Upper lobe of left lung (tissue), 6 donors: ENCODE results near the gene NAT14. TPM values are rescaled to one million over a fixed set of nuclear protein-coding genes. Genes with fewer than 3 reads are reported as not detected.

Experiments used
- ATAC-seq, 2 donors: fragments of 200-7000 bp; cut with Tn5 transposase; one replicate each; pipeline ENCODE4 v1.9.1; 2022; ENCODE audit warnings: mild to moderate bottlenecking in 2 of 2, moderate library complexity in 2 of 2; ENCODE audit not compliant: low FRiP score in 2 of 2
- DNase-seq, 2 donors: peaks; one replicate each; pipeline ENCODE4 v3.0.0-alpha.2; 2019 to 2020
- H3K27ac ChIP-seq, 4 donors: fragments of 200-600 bp; sonication (generic); one replicate each; pipeline ENCODE4 v1.5.1; 2016 to 2019
- H3K27me3 ChIP-seq, 4 donors: fragments of 200-600 bp; sonication (generic); one replicate each; pipeline ENCODE4 v1.5.1; 2017 to 2019
- H3K36me3 ChIP-seq, 4 donors: fragments of 200-600 bp; sonication (generic); one replicate each; pipeline ENCODE4 v1.5.1; 2016 to 2019
- H3K4me1 ChIP-seq, 4 donors: fragments of 200-600 bp; sonication (generic); one replicate each; pipeline ENCODE4 v1.5.1; 2018 to 2019
- H3K4me3 ChIP-seq, 4 donors: fragments of 200-600 bp; sonication (generic); one replicate each; pipeline ENCODE4 v1.5.1; 2017 to 2019; ENCODE audit warnings: mild to moderate bottlenecking in 2 of 4, moderate library complexity in 1 of 4
- H3K9me3 ChIP-seq, 4 donors: fragments of 200-600 bp; sonication (generic); one replicate each; pipeline ENCODE4 v1.5.1; 2018 to 2019
- CTCF ChIP-seq, 6 experiments: fragments of 450-650 bp in 4 of 6; fragments of 200-600 bp in 2 of 6; sonication (generic) in 2 of 6; IDR thresholded peaks; one replicate each; pipeline ENCODE4 v1.5.1; 2016 to 2019; ENCODE audit warnings: antibody characterized with exemption in 6 of 6
- EP300 ChIP-seq, 4 donors: sonication (generic); formaldehyde crosslinking; IDR thresholded peaks; one replicate each; pipeline ENCODE4 v1.5.1; 2017; ENCODE audit warnings: antibody characterized with exemption in 4 of 4, control low read depth in 2 of 4
- POLR2A ChIP-seq, 4 donors: fragments of 450-650 bp; IDR thresholded peaks; one replicate each; pipeline ENCODE4 v1.5.1; 2016 to 2017; ENCODE audit warnings: antibody characterized with exemption in 4 of 4, mild to moderate bottlenecking in 2 of 4
- POLR2AphosphoS5 ChIP-seq, 2 donors: sonication (generic); formaldehyde crosslinking; IDR thresholded peaks; one replicate each; pipeline ENCODE4 v1.5.1; 2017; ENCODE audit warnings: antibody characterized with exemption in 2 of 2
- WGBS, 2 donors: methylation state at CpG; one replicate each; pipeline ENCODE4 v1.1.5; 2017 to 2018; 5-methylcytosine and 5-hydroxymethylcytosine counted together
- total RNA-seq, 6 donors: library from RNA; depleted of rRNA in 4 of 6; stranded (reverse); fragments of >200 nt in 4 of 6; gene quantifications; one replicate each; pipeline versions ENCODE4 v1.1.0 to v1.2.1, GENCODE V29; 2016 to 2021
- donor health status: DM: no; HTN: no; CAD: no; lungs with moderate emphysema.
- donor health status: DM: no; HTN: yes; CAD: no; lungs with severe emphysema.

The NAT14 gene
- total RNA-seq, 6 donors from 2014 or later: 13.1 to 19.2 (median 16.3) TPM

GRCh38 chr19:55453511-55454260 is 31.3 kb upstream of the NAT14 start:
- ATAC-seq: no peak
- H3K4me1 ChIP-seq: peaks cover 15 to 22% (median 20%) of the 10 kb centered on the region in 4 donors
- WGBS, 2 donors: 90 to 95% methylated on average over 8 to 12 of the region's 12 CpGs
- no peak for DNase-seq
- no peak overlapping the region for H3K4me3 ChIP-seq
- H3K27me3 ChIP-seq: peaks cover 7 to 27% (median 16%) of the 10 kb centered on the region in 4 donors
- peaks cover 0 to 20% (median 9%) of the 10 kb centered on the region in 4 donors for H3K36me3 ChIP-seq
- TF ChIP-seq POLR2A (IDR thresholded peaks at IDR 0.05) (no peak), POLR2AphosphoS5 (IDR thresholded peaks at IDR 0.05) (no peak), CTCF (IDR thresholded peaks at IDR 0.05) (no peak), EP300 (IDR thresholded peaks at IDR 0.05) (no peak)
- H3K27ac ChIP-seq: no peak overlapping the region
- H3K9me3 ChIP-seq: no peaks in the 10 kb centered on the region

GRCh38 chr19:55454787-55455243 is 30.2 kb upstream of the NAT14 start:
- H3K9me3 ChIP-seq: no peaks in the 10 kb centered on the region
- H3K36me3 ChIP-seq: peaks cover 0 to 20% (median 9%) of the 10 kb centered on the region in 4 donors
- WGBS, 2 donors: 76 to 91% methylated on average over 7 to 12 of the region's 14 CpGs
- H3K4me3 ChIP-seq: no peak overlapping the region
- peaks cover 19 to 28% (median 24%) of the 10 kb centered on the region in 4 donors for H3K4me1 ChIP-seq
- TF ChIP-seq EP300 (IDR thresholded peaks at IDR 0.05) (no peak), CTCF (IDR thresholded peaks at IDR 0.05) (peak in 5 of 6 experiments; percentile 27 to 52 (median 30))
- peak in 1 of 2 donors; percentile 16 for ATAC-seq
- no peak overlapping the region for H3K27ac ChIP-seq
- DNase-seq: no peak
- peaks cover 7 to 23% (median 16%) of the 10 kb centered on the region in 4 donors for H3K27me3 ChIP-seq

GRCh38 chr19:55455576-55456235 is 29.3 kb upstream of the NAT14 start:
- DNase-seq (no peak), ATAC-seq (peak in 1 of 2 donors; percentile 11)
- Histone ChIP-seq H3K36me3 (peaks cover 0 to 20% (median 9%) of the 10 kb centered on the region in 4 donors), H3K4me3 (no peak overlapping the region), H3K9me3 (no peaks in the 10 kb centered on the region), H3K4me1 (peaks cover 26 to 37% (median 32%) of the 10 kb centered on the region in 4 donors), H3K27ac (no peak overlapping the region), H3K27me3 (peaks cover 7 to 22% (median 16%) of the 10 kb centered on the region in 4 donors)
- WGBS, 2 donors: 83 to 94% methylated on average over 1 to 11 of the region's 11 CpGs
- no peak for TF ChIP-seq CTCF (IDR thresholded peaks at IDR 0.05)
- no peak for TF ChIP-seq POLR2AphosphoS5 (IDR thresholded peaks at IDR 0.05)
- no peak for TF ChIP-seq EP300 (IDR thresholded peaks at IDR 0.05)
- TF ChIP-seq POLR2A (IDR thresholded peaks at IDR 0.05): no peak

- WGBS, 2 donors: 90 to 91% methylated on average over 4 to 14 of the region's 14 CpGs
- DNase-seq (no peak), ATAC-seq (no peak)
- Histone ChIP-seq H3K27me3 (peaks cover 4 to 17% (median 12%) of the 10 kb centered on the region in 4 donors), H3K4me3 (no peak overlapping the region), H3K27ac (no peak overlapping the region), H3K36me3 (peaks cover 0 to 20% (median 9%) of the 10 kb centered on the region in 4 donors), H3K9me3 (no peaks in the 10 kb centered on the region), H3K4me1 (peaks cover 28 to 40% (median 32%) of the 10 kb centered on the region in 4 donors)
- no peak for TF ChIP-seq CTCF (IDR thresholded peaks at IDR 0.05)
- TF ChIP-seq POLR2A (IDR thresholded peaks at IDR 0.05): no peak
- TF ChIP-seq EP300 (IDR thresholded peaks at IDR 0.05): no peak
- no peak for TF ChIP-seq POLR2AphosphoS5 (IDR thresholded peaks at IDR 0.05)
These were observed 28.6 kb upstream of the NAT14 start for GRCh38 chr19:55456347-55456746.
